H9 (cell line): ENCODE data around the gene ANKRD49. TPM values are rescaled to one million over a fixed set of nuclear protein-coding genes. Genes with fewer than 3 reads are reported as not detected.

Experiments used
- DNase-seq: peaks from one replicate; pipeline ENCODE4 v3.0.0-alpha.2; 2017
- H2AFZ ChIP-seq: one replicate; pipeline ENCODE4 v1.6.1; 2013; ENCODE audit warnings: mild to moderate bottlenecking, low read length, control low read depth, moderate library complexity
- H2AK5ac ChIP-seq: 2 replicates; pipeline ENCODE4 v1.6.1; 2013; ENCODE audit warnings: low read length, control low read depth, mixed read lengths; ENCODE audit not compliant: insufficient read length
- H2BK120ac ChIP-seq: one replicate; pipeline ENCODE4 v1.6.1; 2013; ENCODE audit warnings: low read depth, mild to moderate bottlenecking, low read length, control low read depth, inconsistent platforms; ENCODE audit not compliant: poor library complexity, severe bottlenecking
- H2BK12ac ChIP-seq: 2 replicates; pipeline ENCODE4 v1.6.1; 2013; ENCODE audit warnings: low read length, control low read depth, mixed read lengths, low read depth; ENCODE audit not compliant: insufficient read length
- H2BK15ac ChIP-seq: 2 replicates; pipeline ENCODE4 v1.6.1; 2013; ENCODE audit warnings: low read depth, low read length, control low read depth
- H2BK20ac ChIP-seq: one replicate; pipeline ENCODE4 v1.6.1; 2013; ENCODE audit warnings: low read depth, mild to moderate bottlenecking, low read length, control low read depth, inconsistent platforms; ENCODE audit not compliant: poor library complexity, severe bottlenecking
- H2BK5ac ChIP-seq: 2 replicates; pipeline ENCODE4 v1.6.1; 2013; ENCODE audit warnings: low read length, control low read depth, mixed read lengths; ENCODE audit not compliant: insufficient read length
- H3K14ac ChIP-seq: 2 replicates; pipeline ENCODE4 v1.6.1; 2013; ENCODE audit warnings: low read length, control low read depth; ENCODE audit not compliant: insufficient read depth
- H3K18ac ChIP-seq: 2 replicates; pipeline ENCODE4 v1.6.1; 2013; ENCODE audit warnings: low read depth, mild to moderate bottlenecking, mixed read lengths, low read length, control low read depth; ENCODE audit not compliant: insufficient read length
- H3K23ac ChIP-seq: 2 replicates; pipeline ENCODE4 v1.6.1; 2013; ENCODE audit warnings: low read length, control low read depth, mixed read lengths, low read depth; ENCODE audit not compliant: insufficient read length
- H3K23me2 ChIP-seq: 2 replicates; pipeline ENCODE4 v1.6.1; 2013; ENCODE audit warnings: low read depth, mild to moderate bottlenecking, mixed read lengths, low read length, control low read depth; ENCODE audit not compliant: insufficient read length, poor library complexity, severe bottlenecking
- H3K27ac ChIP-seq: 2 replicates; pipeline ENCODE4 v1.5.1; 2013; ENCODE audit warnings: low read length, control low read depth, mixed read lengths, low read depth; ENCODE audit not compliant: insufficient read length
- H3K27me3 ChIP-seq: 2 replicates; pipeline ENCODE4 v1.6.1; 2013; ENCODE audit warnings: low read length, control low read depth, inconsistent platforms; ENCODE audit not compliant: insufficient read depth
- H3K4ac ChIP-seq: 2 replicates; pipeline ENCODE4 v1.6.1; 2013; ENCODE audit warnings: low read depth, mild to moderate bottlenecking, control low read depth, inconsistent platforms, low read length, moderate library complexity
- H3K4me1 ChIP-seq: 2 replicates; pipeline ENCODE4 v1.6.1; 2013; ENCODE audit warnings: low read length, control low read depth, inconsistent platforms; ENCODE audit not compliant: insufficient read depth
- H3K4me2 ChIP-seq: 2 replicates; pipeline ENCODE4 v1.6.1; 2013; ENCODE audit warnings: low read length, control low read depth, mixed read lengths; ENCODE audit not compliant: insufficient read length, insufficient read depth
- H3K56ac ChIP-seq: 2 replicates; pipeline ENCODE4 v1.6.1; 2013; ENCODE audit warnings: low read depth, mild to moderate bottlenecking, mixed read lengths, low read length, control low read depth; ENCODE audit not compliant: insufficient read length
- H3K79me1 ChIP-seq: 2 replicates; pipeline ENCODE4 v1.6.1; 2013; ENCODE audit warnings: low read depth, mild to moderate bottlenecking, moderate library complexity, low read length, control low read depth, inconsistent platforms; ENCODE audit not compliant: insufficient read depth, poor library complexity, severe bottlenecking
- H3K79me2 ChIP-seq: 2 replicates; pipeline ENCODE4 v1.6.1; 2013; ENCODE audit warnings: low read length, control low read depth, inconsistent platforms; ENCODE audit not compliant: insufficient read depth
- H3K9ac ChIP-seq: 2 replicates; pipeline ENCODE4 v1.6.1; 2013; ENCODE audit warnings: low read length, control low read depth, mixed read lengths; ENCODE audit not compliant: insufficient read length; ENCODE audit errors: extremely low read depth
- H3K9me3 ChIP-seq: one replicate; pipeline ENCODE4 v1.6.1; 2013; ENCODE audit warnings: low read depth, low read length, inconsistent platforms; ENCODE audit not compliant: control insufficient read depth
- H3T11ph ChIP-seq: one replicate; pipeline ENCODE4 v1.6.1; 2013; ENCODE audit warnings: mild to moderate bottlenecking, low read length, control low read depth, inconsistent platforms
- H4K20me1 ChIP-seq: one replicate; pipeline ENCODE4 v1.6.1; 2013; ENCODE audit not compliant: control insufficient read depth, insufficient read length, insufficient read depth
- H4K5ac ChIP-seq: 2 replicates; pipeline ENCODE4 v1.6.1; 2013; ENCODE audit warnings: low read depth, mild to moderate bottlenecking, mixed read lengths, low read length, control low read depth; ENCODE audit not compliant: insufficient read length
- H4K8ac ChIP-seq: replicated peaks from 2 replicates; pipeline ENCODE4 v1.6.1; 2013; ENCODE audit warnings: low read length, control low read depth, mixed read lengths, low read depth; ENCODE audit not compliant: insufficient read length
- H4K91ac ChIP-seq: 2 replicates; pipeline ENCODE4 v1.6.1; 2013; ENCODE audit warnings: low read depth, mild to moderate bottlenecking, moderate library complexity, mixed read lengths, low read length, control low read depth; ENCODE audit not compliant: insufficient read length
- H3K27ac Mint-ChIP-seq, 3 experiments: 2 replicates in 2 of 3; 3 replicates in 1 of 3; pipeline ENCODE4 v1.8.0; 2020 to 2021; ENCODE audit warnings: mixed read lengths in 3 of 3, mild to moderate bottlenecking in 1 of 3, moderate library complexity in 1 of 3
- H3K27me3 Mint-ChIP-seq: 2 replicates; pipeline ENCODE4 v1.8.0; 2021; ENCODE audit warnings: low read depth, mild to moderate bottlenecking, moderate library complexity, mixed read lengths
- H3K36me3 Mint-ChIP-seq, 3 experiments: 2 replicates in 2 of 3; 3 replicates in 1 of 3; pipeline ENCODE4 v1.8.0; 2020 to 2021; ENCODE audit warnings: low read depth in 3 of 3, mixed read lengths in 3 of 3; ENCODE audit not compliant: insufficient read depth in 1 of 3
- H3K4me1 Mint-ChIP-seq, 2 experiments: 2 replicates each; pipeline ENCODE4 v1.8.0; 2020; ENCODE audit warnings: mixed read lengths in 2 of 2
- H3K4me3 Mint-ChIP-seq, 2 experiments: 2 replicates in 1 of 2; 3 replicates in 1 of 2; pipeline ENCODE4 v1.8.0; 2020 to 2021; ENCODE audit warnings: mild to moderate bottlenecking in 2 of 2, mixed read lengths in 2 of 2, moderate library complexity in 1 of 2
- H3K9me3 Mint-ChIP-seq, 2 experiments: 2 replicates in 1 of 2; 3 replicates in 1 of 2; pipeline ENCODE4 v1.8.0; 2020; ENCODE audit warnings: mild to moderate bottlenecking in 2 of 2, mixed read lengths in 2 of 2, moderate library complexity in 1 of 2
- WGBS: extraction: QIAGEN DNeasy Blood & Tissue Kit; methylation state at CpG from one replicate; pipeline ENCODE4 v1.1.7; 2013; ENCODE audit warnings: missing lambda C conversion rate, low lambda C conversion rate, mixed read lengths; ENCODE audit not compliant: insufficient read length; ENCODE audit errors: extremely low coverage; 5-methylcytosine and 5-hydroxymethylcytosine counted together
- total RNA-seq: library from RNA; stranded (reverse); gene quantifications from 2 replicates; pipeline ENCODE4 v1.2.1, GENCODE V29; 2021
- TF ChIP-seq, protein P1 (sequence below): fragments of 200-600 bp; sonication (generic); conservative IDR thresholded peaks from 3 replicates; pipeline ENCODE4 v1.8.0; 2021; ENCODE audit warnings: antibody characterized with exemption, mild to moderate bottlenecking

The ANKRD49 gene
- total RNA-seq, 1 experiment from 2014 or later: 13.8 TPM

DNA sequence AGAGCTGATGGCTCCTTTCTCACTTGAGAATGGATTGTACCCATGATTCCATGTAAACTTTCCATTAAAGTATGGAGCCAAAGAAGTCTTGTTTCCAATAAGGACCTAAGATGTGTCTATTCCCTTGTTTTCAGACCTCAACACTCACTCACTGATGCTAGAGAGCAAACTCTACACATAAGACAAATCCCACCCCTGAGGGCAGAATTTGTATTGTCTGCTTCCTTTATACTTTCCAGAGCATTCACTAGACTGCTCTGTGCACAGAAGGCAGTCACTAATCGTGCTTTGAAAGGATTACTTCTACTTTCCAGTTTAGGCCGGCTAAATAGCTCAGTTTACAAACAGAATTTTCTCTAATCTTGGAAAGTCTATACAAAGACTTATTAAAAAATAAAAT is 6.4 kb downstream of the ANKRD49 start:
- H3K79me1 ChIP-seq: no peaks in the 10 kb centered on the region
- H3K36me3 Mint-ChIP-seq: peaks cover 0 to 25% (median 23%) of the 10 kb centered on the region in 3 experiments; a peak in 5 of 7 replicates
- no peak overlapping the region for H2AFZ ChIP-seq
- H2BK12ac ChIP-seq: no peak overlapping the region
- H2AK5ac ChIP-seq: no peak overlapping the region
- no peaks in the 10 kb centered on the region for H4K20me1 ChIP-seq
- TF ChIP-seq, protein P1, sequence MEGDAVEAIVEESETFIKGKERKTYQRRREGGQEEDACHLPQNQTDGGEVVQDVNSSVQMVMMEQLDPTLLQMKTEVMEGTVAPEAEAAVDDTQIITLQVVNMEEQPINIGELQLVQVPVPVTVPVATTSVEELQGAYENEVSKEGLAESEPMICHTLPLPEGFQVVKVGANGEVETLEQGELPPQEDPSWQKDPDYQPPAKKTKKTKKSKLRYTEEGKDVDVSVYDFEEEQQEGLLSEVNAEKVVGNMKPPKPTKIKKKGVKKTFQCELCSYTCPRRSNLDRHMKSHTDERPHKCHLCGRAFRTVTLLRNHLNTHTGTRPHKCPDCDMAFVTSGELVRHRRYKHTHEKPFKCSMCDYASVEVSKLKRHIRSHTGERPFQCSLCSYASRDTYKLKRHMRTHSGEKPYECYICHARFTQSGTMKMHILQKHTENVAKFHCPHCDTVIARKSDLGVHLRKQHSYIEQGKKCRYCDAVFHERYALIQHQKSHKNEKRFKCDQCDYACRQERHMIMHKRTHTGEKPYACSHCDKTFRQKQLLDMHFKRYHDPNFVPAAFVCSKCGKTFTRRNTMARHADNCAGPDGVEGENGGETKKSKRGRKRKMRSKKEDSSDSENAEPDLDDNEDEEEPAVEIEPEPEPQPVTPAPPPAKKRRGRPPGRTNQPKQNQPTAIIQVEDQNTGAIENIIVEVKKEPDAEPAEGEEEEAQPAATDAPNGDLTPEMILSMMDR: no peak
- H3K27ac ChIP-seq: no peak overlapping the region
- H3K79me2 ChIP-seq: no peaks in the 10 kb centered on the region
- no peak overlapping the region for H2BK5ac ChIP-seq
- H3T11ph ChIP-seq: no peak overlapping the region
- no peak overlapping the region for H2BK20ac ChIP-seq
- H3K4me2 ChIP-seq: no peak overlapping the region
- no peak for DNase-seq
- H3K9me3 Mint-ChIP-seq: no peaks in the 10 kb centered on the region
- no peak overlapping the region for H2BK120ac ChIP-seq
- no peaks in the 10 kb centered on the region for H3K23me2 ChIP-seq
- no peak overlapping the region for H3K14ac ChIP-seq
- H3K27me3 Mint-ChIP-seq: no peaks in the 10 kb centered on the region
- H3K4me1 ChIP-seq: no peaks in the 10 kb centered on the region
- no peaks in the 10 kb centered on the region for H3K9me3 ChIP-seq
- no peak overlapping the region for H4K8ac ChIP-seq
- H3K27me3 ChIP-seq: no peaks in the 10 kb centered on the region
- WGBS: no CpG with 5 or more reads among the region's 2 CpGs
- no peak overlapping the region for H3K56ac ChIP-seq
- H3K4me3 Mint-ChIP-seq: no peak overlapping the region
- H3K27ac Mint-ChIP-seq: no peak overlapping the region
- no peak overlapping the region for H3K9ac ChIP-seq
- no peak overlapping the region for H3K18ac ChIP-seq
- H2BK15ac ChIP-seq: no peak overlapping the region
- H4K91ac ChIP-seq: no peak overlapping the region
- H4K5ac ChIP-seq: no peak overlapping the region
- 0 out of 4 replicates have a peak, but pooled peaks cover 1% of the 10 kb centered on the region in 2 experiments for H3K4me1 Mint-ChIP-seq
- H3K4ac ChIP-seq: no peak overlapping the region
- H3K23ac ChIP-seq: no peak overlapping the region
